Measurements from ENCODE around the gene NR1D1.
A peak's percentile ranks its signal among the peaks of the same experiment; 100 is the strongest.

Gene NR1D1

DNA sequence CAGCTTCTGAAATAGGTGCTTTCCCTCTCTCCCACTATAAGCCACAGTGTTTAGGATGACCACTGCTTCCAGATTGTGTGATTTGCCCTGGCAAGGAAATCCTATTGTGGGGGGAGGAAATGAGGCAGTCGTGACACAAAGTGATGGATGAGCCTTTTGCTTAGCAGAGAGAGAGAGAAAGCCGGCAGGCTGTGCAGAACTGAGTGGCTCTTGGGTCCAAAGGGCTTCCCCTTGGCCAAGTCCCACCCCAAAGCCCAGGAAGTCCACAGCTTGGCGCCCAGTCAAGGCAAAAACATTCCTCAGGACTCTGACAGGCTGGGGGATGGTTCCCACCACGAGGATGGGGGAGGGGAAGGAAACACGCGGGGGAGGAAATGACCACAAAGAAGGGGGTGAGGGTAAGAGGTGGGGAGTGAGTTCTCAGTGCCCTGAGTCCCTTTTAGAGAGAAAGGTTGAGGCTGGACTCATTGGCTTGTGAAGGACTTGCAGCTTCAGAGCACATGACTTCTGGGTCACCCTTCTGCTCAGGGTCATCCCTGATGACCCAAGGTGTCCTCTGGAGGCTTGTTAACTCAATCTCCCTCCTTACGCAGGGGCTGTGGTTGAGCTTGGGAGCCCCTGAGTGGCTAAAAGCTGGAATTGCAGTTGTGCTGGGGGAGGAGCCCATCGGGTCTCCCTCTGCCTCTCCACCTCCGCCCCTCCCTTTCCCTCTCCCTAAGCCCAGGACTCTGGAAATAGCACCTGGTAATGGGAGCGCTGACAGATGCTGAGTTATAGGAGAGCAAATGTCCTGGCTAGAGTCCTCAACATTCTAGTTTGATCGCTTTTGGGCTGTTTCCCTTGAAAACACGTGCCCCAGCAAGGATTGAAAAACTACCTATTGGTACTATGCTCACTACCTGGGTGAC, 11.1 kb upstream of the NR1D1 start:
- peak; percentile 77 for DNase-seq

DNA sequence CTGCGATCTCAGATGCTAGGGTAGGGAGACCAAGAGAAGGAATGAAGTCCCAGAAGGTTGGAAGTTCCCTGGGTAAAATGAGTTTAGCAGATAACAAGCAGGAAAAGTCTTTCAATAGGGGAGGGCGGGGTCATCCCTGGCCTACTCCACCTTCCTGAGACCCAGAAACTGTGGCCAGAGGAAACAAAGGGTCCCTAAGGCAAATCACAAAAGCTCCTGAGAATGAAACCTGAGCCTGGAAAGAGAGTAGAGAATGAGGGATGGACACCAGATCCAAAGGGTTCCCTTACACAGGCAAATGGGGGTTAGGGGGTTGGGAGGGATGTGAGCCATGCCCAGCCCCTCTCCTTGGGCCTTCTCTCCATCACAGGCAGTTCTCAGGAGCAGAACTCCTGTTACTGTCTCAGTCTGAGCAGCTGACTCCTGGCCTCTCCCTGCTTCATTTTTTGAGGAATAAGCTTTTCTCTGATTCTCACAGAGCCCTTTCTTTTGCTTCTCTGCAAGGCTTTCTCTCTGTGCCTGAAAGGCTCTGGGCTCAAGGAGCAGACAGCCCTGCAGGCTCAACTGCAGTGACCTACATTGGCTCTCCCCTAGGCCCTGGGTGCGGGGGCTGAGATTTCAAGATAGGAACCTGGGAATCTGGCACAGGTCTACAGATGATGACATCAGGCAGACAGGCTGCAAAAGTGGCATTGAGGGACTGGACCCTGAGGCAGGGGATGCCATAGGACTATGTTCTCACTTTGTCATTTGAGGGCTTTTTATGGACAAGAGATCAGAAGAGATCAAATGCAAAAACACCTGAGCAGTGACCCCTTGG, 9.8 kb upstream of the NR1D1 start:
- DNase-seq: no peak

DNA sequence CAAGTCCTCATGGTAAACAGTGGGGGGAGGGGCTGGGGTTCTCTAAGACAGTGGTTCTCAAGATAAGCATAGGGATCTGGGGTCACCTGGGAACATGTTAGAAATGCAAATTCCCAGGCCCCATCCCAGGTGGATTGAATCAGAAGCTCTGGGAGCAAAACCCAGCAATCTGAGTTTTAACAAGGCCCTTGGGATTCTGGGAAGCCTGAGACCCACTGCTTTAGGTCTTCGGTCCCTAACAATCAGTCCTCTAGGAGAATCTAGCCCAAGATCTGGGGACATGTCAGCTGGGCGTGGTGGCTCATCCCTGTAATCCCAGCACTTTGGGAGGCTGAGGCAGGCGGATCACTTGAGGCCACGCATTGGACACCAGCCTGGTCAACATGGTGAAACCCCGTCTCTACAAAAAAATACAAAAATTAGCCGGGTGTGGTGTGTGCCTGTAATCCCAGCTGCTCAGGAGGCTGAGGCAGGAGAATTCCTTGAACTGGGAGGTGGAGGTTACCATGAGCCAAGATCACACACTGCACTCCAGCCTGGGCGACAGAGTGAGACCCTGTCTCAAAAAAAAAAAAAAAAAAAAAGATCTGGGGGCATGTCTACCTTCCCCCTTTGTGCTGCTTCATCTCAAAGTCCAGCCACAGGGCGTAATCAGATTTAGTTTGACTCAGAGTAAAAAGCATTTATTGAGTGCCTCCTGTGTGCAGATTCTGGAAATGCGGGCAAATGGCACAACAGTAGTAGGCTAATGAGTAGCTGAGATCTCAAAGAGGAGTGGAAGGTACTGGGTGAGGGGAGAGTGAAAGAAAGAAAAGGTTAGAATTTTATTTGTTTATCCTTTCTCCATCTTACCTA, 8.8 kb upstream of the NR1D1 start:
- no peak for DNase-seq

DNA sequence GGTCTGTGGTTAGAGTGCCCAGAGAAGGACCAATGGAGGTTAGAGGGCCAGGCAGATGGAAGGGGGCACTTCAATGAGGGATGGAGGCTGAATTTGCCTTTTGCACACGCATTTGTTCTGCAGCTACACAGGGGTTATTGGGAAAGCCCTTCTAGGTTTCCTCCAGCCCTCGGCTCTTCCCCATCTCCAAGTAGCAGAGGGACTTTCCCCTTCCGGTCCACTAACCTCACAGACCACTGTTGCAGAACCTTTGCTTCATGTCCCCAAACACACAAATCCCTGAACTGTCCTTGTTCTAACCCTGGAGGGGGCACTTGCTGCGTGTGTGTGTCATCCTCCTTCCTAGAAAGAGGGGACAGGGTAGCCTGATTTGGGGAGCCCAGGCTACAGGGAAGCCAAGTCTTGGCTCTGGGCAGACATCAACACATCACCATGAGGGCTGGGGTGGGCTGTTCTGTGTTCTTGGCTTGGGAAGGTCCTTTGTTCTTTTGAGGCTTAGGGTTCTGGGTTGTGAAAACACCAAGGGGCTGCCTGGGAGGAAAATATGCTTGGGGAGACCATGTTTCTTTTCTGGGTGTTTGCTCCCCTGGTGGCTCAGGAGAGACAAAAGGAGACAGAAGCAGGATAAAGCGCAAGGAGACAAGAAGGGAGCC, 7.3 kb upstream of the NR1D1 start:
- no peak for DNase-seq

DNA sequence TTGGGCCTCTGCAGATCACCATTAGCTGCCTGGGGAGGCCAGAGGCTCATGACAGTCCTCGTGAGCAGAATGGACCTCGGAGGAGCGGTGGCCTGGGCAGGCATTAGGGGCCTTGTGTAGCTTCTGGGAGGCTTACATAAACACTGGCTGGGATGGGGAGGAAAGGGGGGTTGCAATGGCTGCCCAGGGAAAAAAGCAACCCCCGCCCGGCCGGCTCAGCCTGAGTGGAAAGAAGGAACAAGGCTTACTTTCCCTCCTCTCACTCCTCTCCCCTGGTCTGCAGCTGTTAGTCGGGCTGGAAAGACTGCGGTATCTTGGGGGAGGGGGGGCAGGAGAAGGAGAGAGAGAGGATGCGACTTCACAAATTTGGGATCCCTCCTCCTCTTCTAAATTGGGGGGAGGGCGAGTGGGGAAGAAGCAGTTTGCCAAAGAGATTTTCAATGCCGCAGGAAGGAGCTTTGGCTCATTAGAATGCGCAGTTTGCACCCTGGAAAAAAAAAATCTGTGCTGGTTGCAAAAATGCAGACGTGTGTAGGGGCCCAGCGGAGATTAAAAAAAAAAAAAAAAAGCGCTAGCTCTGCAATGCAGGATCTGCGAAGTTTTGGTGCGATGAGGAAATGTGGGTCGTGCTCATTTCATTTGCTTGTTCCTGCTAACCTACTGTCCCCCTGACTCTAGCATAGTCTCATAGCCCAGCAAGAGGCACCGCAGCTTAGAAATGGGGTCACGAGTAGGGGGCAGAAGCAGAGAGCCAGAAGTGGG, 6.6 kb upstream of the NR1D1 start:
- DNase-seq: no peak

DNA sequence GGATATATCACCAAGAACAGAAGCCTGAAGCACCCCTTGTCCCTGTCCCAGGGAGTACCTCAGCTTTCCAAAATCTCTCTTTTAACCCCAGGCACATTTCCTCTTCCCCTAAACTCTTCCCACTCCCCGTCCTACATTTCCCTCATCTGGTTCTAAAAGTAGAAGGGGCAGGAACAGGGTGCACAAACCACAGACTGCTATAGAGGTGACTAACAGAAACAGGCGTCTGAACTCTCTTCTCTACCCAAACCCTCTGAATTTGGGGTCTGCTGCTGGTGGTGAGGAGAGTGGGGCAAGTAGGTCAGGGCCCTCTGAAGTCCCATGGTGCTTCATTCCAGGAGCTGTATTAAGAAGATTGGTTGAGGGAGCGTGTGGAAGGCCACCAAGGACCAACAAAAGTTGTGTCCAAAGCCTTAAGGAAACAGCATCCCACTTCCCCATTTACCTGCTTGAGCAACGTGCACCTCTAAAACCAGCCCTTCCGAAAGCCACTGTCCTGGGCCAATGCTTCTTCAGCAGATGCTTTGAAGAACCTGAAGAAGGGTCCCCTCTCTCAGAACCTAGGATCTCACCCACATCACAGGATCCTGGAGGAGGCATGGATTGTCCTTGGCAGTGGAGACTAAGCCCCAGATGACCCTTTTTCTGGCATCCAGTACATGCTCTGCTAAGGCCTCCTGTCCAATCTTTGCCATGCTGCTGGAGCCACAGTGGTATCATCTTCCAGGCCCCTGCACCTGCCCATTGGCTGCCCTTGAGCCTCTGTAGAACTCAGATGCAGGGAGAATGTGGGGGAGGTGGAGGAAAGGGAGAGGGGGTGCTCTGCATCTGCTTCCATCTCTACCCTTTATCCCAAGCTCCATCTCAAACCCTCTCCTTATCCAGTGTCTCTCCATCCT, 5.7 kb upstream of the NR1D1 start:
- DNase-seq: no peak

DNA sequence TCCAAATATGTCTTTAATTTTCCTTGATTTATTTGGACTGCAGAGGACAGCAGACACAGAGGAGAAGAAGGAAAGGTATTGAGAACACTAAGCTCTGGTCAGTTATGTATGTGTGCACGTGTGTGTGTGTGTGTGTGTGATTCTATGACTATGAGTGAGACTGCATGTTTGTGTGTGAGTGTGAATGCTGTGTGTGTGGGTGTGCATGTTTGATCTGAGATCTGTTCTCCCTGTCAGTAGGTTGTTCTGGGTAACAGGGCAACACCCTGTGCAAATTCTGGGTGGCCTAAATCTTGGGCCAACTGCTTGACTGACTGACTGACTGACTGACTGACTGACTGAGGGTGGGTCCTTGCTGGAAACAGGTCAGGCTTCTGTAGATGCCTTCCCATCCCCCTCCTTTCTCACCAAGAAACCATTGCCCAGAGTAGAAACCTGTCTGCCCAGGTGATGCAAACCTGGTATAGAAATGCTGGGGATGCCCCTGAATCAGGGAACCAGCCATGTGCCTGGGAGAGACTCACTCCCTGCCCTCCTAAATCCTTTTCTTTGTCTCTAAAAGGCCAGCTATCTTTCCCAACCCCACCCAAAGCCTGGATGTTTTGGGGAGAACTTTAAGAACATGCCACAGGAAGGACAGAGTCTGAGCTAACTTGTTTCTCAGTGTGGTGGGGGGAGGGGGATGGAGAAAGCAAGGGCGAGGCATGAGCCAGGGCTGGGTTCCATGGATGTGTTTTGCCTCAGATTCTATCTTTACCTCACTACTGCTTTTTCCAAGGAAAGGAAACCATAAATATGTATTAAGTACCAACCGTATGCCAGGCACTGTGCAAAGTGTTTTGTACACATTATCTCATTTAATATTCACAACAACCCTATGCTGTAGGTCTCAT, 4.5 kb upstream of the NR1D1 start:
- no peak for DNase-seq

DNA sequence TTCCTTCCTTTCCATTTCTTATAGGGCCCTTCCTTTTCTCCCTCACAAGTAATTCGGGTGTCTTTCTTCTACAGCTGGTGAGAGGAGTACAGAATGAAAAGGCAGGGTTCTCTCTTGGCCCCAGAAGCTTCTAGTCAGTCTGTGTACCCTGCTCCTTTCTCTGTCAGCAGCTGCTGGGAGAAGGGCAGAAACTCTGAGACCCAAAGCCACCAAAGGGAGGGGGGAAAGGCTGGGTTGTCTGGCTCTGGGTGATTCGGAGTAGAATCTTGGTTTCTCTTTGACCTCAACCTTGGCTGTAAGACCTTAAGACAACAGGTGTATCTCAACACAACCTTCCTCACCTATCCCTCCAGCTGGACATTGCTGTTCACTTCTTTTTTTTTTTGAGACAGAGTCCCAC, 3.3 kb upstream of the NR1D1 start:
- DNase-seq: no peak

DNA sequence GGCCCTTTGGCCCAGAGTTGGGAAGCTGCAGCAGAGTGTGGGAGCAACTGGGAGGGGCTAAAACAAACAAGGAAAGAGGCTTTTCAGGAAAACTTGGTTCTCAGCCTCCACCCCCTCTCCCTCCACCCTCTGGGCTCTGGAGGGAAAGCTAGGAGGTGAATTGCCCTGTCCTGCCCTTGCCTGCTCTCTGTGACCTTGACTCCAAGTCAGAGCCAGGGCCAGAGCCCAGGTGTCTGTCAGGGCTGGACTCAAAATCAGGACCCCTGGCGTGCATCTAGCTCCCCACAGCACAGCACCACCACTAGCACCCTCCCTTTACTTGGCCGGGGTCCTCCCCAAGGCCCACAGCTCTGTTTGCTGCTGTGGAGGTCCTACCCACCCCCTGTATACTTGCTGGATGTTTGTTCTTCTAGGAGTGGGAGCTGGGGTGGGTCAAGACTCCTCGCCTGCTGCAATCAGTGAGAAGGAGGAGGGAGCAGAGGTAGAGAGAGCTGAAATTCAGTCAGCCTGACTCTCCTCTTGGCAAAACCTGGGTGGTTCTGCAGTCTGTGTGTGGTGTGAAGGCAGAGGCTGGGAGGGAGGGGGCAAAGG, 2.8 kb upstream of the NR1D1 start:
- DNase-seq: no peak

DNA sequence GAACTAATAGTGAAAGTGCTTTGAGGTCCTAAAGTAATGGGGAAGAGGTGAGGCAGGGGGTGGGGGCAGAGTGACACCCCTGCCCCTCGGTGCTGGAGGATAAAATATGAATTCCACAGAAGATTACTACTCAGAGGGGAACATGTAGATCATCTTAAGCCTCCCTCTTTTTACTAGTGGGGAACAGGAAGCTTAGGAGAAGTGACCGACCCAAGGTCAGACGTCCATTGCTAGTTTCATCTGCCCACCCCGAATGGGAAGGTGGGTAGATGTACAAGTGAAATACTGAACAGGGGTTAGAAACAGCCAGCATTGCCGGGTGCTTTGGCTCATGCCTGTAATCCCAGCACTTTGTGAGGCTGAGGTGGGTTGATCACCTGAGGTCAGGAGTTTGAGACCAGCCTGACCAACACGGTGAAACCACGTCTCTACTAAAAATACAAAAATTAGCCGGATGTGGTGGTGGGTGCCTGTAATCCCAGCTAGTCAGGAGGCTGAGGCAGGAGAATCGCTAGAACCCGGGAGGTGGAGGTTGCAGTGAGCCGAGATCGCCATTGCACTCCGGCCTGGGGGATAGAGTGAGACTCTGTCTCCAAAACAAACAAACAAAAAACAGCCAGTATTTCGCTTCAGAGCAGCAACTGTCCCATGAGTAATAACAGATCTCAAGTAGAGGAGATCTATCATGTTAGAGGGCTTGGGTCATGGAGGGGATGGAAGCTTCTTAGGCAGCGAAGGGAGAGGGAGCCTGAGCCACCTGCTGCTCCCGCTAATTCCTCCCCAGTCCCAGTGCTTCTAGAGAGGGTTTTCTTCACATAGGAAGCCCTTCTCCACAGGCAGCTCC, 1.2 kb upstream of the NR1D1 start:
- DNase-seq: no peak

DNA sequence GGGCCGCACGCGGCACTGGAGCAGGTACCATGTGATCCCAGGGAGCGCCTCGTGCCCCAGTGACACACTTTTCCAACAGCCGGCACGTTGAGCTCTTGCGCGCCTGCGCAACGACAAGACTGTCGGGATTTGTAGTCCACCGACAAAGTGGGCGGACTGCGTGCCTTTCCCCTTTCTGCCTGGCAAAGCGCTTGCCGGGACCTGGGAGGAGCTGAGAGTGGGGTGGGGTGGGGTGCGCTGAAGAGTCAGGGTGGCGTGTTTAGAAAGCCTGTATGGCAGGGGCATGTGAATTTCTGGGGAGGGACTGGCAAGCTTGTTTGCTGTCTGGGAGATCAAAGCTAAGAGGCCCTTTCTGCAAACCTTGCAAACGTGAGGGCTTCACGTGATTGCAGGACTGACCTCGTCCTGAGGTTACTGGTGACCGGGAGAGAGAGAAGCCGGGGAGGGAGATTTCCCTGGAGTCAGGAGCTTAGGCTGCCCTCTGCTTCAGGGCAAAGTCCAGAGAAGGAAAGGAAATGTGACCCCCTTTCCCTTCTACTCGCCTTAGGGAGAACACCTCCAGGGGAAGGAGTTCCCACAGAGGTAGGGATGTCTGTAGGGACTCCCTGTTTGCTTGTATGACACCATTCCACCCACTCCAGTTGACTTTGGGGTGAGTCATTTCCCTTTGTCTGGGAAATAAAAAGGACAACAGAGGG, 429 bp upstream of the NR1D1 start:
- peak; percentile 92 for DNase-seq

DNA sequence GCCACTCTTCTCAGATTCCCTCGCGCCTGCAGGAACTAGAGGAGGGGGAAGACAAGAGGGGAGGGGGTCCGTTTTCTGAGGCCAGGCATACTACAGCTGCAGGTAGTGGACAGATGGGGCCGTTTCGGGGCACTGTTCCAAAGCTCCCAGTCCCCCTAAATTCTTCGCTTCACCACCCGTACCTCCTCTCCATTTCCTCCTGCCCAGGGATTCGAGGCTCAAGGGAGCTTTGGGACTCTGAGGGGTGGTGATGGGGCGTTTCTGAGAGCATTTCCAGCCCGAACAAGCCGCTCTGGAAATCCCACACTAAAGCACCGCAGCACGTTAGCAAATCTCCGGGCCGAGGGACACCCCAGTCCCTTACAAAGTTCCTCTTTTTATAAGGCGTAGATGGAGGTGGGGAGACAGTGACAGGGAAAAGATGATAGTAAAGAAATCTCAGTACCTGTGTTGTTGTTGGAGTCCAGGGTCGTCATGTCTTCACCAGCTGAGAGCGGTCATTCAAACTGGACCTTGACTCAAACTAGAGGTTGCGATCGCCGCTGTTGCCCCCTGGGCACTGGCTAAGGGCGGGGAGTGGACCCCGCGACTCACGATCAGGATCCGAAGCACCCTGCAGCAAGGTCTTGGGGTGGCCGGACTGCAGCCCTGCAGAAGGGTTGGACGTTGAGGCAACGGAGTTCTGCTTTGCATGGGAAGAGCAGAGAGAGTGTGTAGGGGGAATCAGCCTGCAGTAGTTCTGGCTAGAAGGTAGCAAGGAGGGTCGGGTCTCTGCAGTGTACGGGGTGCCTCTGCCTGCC, 570 bp downstream of the NR1D1 start:
- no peak for DNase-seq

DNA sequence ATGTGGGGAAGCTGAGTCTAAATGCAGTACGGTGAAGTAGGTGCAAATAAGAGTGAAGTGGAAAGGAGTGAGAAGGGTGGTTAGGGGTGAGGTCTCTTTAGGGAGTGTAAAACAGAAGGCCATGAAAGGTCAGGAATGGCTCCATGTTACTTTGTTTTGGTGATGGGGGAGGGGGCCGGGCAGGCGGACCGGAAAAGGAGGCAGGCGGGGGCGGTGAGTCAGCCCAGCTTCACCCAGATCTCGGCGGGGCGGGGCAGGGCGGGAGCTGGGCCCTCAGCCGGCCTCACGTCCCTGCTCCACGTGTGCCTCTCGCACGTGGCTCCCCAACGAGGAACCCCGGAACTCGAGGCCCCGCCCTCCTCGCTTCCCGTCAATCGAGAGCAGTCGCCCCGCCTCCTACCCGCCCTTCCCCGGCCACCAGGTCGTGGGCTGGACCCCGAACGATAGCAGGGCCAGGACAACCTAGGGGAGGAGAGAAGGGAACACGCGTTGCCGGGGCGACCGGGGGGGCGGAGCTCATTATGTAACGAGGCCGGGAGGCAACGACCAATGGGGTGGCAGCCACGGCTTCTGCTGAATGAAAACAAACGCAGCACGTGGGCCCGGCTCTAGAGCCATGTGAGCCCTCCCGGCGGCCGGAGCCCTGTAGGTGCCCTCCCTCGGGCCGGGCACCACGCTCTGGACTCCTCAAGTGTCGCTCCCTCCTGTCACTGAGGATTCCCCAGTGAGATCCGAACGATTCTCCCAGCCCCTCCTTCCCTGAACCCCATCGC, 1.4 kb downstream of the NR1D1 start:
- DNase-seq: peak; percentile 99

DNA sequence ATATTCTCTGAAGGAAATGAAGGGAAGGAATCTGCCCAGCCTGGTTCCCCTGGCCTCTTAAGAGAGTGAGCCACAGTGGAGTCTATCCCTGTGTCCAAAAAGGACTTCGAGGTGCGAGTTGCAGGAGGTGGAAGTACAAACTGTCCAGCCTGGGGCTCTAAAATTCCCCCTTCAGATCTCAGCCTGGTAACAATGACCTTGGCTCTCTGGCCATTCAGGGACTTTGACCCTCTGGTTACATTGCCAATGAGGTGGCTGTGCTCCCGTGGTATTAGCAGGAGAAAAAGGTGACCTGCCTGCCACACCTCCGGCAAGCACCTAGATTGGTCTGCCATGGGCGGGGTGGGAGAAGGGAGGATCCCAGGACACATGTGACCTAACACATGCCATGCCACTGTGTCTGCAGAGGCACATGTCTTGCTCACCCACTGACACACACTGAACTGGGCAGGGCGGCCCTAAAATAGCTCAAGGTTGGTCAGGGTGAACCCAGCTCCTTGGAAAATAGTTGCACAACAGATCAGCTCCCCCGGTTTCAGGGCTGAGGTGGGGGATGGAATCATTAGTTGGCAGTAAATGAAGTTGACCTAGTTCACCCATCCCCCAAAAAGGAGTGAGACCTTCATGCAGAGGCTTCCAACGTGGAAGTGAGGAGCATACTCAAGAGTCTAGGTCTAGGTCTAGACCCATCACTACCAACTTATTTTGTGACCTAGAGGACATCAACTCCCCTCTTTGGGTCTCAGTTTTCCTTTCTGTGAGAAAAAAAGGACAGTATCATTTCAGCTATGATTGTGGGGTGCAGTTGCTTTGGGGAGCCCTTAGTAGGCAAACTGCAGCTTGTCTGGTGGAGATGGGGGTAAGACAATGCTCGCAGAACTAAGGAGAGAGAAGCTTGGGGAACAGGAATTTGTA, 2.2 kb downstream of the NR1D1 start:
- DNase-seq: no peak

DNA sequence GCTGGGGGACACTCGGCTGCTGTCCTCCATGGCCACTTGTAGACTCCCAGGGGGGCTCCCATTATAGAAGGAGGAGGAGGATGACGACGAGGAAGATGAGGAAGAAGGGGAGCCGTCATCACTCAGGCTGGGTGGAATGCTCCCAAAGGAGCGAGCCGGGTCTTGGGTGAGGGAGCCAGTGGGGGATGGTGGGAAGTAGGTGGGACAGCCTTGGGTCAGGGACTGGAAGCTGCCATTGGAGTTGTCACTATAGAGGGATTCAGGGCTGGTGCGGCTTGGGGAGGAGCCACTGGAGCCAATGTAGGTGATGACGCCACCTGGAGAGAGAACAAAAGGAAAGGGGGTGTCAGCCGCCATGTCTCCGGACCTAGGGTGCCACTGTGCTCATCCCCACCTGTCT, 3.3 kb downstream of the NR1D1 start:
- no peak for DNase-seq
